Keratinocyte (primary cell): ENCODE measurements around the gene ANKRD16. TPM values are rescaled to one million over a fixed set of nuclear protein-coding genes. Genes with fewer than 3 reads are reported as not detected.

Source experiments
- DNase-seq: peaks from one replicate; pipeline ENCODE4 v3.0.0-alpha.2; 2011; ENCODE audit warnings: low read depth, missing footprints, low spot score
- FAIRE-seq: peaks from 2 replicates; lab custom pipeline; 2011; peaks lifted over from hg19 to GRCh38; lab: Jason Lieb, UNC
- H2AFZ ChIP-seq: 2 replicates; pipeline ENCODE4 v1.6.0; 2012; ENCODE audit warnings: low read length, control low read depth, inconsistent platforms; ENCODE audit not compliant: control insufficient read depth
- H3K27ac ChIP-seq: 2 replicates; pipeline ENCODE4 v1.5.1; 2011; ENCODE audit warnings: low read length; ENCODE audit not compliant: control insufficient read depth, insufficient read depth
- H3K27me3 ChIP-seq: 3 replicates; pipeline ENCODE4 v1.6.0; 2011; ENCODE audit warnings: low read length; ENCODE audit not compliant: control insufficient read depth, insufficient read depth; ENCODE audit errors: extremely low read depth
- H3K36me3 ChIP-seq, 2 experiments: 2 replicates in 1 of 2; 3 replicates in 1 of 2; pipeline ENCODE4 v1.5.1; 2011; ENCODE audit warnings: low read length in 2 of 2, mild to moderate bottlenecking in 1 of 2; ENCODE audit not compliant: control insufficient read depth in 2 of 2, insufficient read depth in 2 of 2; ENCODE audit errors: extremely low read depth in 1 of 2
- H3K4me1 ChIP-seq: 3 replicates; pipeline ENCODE4 v1.5.1; 2011; ENCODE audit warnings: low read length; ENCODE audit not compliant: control insufficient read depth, insufficient read depth; ENCODE audit errors: extremely low read depth
- H3K4me2 ChIP-seq: 3 replicates; pipeline ENCODE4 v1.6.0; 2011; ENCODE audit warnings: low read depth, low read length; ENCODE audit not compliant: control insufficient read depth, insufficient read depth; ENCODE audit errors: extremely low read depth
- H3K4me3 ChIP-seq, 3 experiments: fragments of 200-600 bp in 1 of 3; sonication (generic) in 1 of 3; 2 replicates in 2 of 3; 3 replicates in 1 of 3; pipeline ENCODE4 v1.5.1; 2011 to 2016; ENCODE audit warnings: low read length in 3 of 3, mild to moderate bottlenecking in 3 of 3, control low read depth in 2 of 3, inconsistent platforms in 1 of 3, low read depth in 1 of 3, mixed read lengths in 1 of 3, mixed run types in 1 of 3, moderate library complexity in 1 of 3; ENCODE audit not compliant: control insufficient read depth in 2 of 3, insufficient read depth in 2 of 3; ENCODE audit errors: extremely low read depth in 1 of 3
- H3K79me2 ChIP-seq: 2 replicates; pipeline ENCODE4 v1.6.0; 2012; ENCODE audit warnings: low read length; ENCODE audit not compliant: control insufficient read depth, insufficient read depth
- H3K9ac ChIP-seq: 3 replicates; pipeline ENCODE4 v1.6.0; 2011; ENCODE audit warnings: low read length; ENCODE audit not compliant: control insufficient read depth, insufficient read depth; ENCODE audit errors: extremely low read depth
- H3K9me1 ChIP-seq: 3 replicates; pipeline ENCODE4 v1.6.0; 2011; ENCODE audit warnings: low read length; ENCODE audit not compliant: control insufficient read depth, insufficient read depth; ENCODE audit errors: extremely low read depth
- H3K9me3 ChIP-seq: 2 replicates; pipeline ENCODE4 v1.5.1; 2012; ENCODE audit warnings: low read depth, low read length; ENCODE audit not compliant: control insufficient read depth
- H4K20me1 ChIP-seq: 3 replicates; pipeline ENCODE4 v1.6.0; 2011; ENCODE audit warnings: low read length; ENCODE audit not compliant: control insufficient read depth, insufficient read depth; ENCODE audit errors: extremely low read depth
- EZH2 ChIP-seq: IDR thresholded peaks from one replicate; pipeline ENCODE4 v1.6.1; 2012; ENCODE audit warnings: inconsistent platforms, mild to moderate bottlenecking, low read length, moderate library complexity
- dilution Hi-C: fragments of 300-500 bp; cut with MboI; formaldehyde crosslinking; loops from one replicate; pipeline ENCODE4 v1.7.0; 2020; ENCODE audit warnings: low sequenced_read_pairs; ENCODE audit not compliant: extremely low pct_ligation_motif_present
- polyA plus RNA-seq, 5 experiments: library from polyadenylated mRNA; depleted of rRNA in 3 of 5; stranded (reverse) in 3 of 5; stranded (forward) in 1 of 5; unstranded in 1 of 5; fragments of >200 nt; gene quantifications; 1 replicate in 1 of 5; 2 replicates in 3 of 5; 3 replicates in 1 of 5; pipeline versions ENCODE4 v1.2.1 to v1.2.3, GENCODE V29; 2011 to 2012; ENCODE audit warnings: missing spikeins in 2 of 5, low read depth in 1 of 5, low replicate concordance in 1 of 5
- TF ChIP-seq, protein P1 (sequence below), 3 experiments: IDR thresholded peaks in 1 of 3; conservative IDR thresholded peaks in 1 of 3; optimal IDR thresholded peaks in 1 of 3; 2 replicates in 2 of 3; 3 replicates in 1 of 3; pipeline versions ENCODE3 to v1.5.1; 2011; ENCODE audit warnings: low read length in 3 of 3, mild to moderate bottlenecking in 3 of 3, moderate library complexity in 2 of 3, control low read depth in 1 of 3, inconsistent platforms in 1 of 3; ENCODE audit not compliant: insufficient read depth in 2 of 3; ENCODE audit errors: extremely low read depth in 1 of 3

The ANKRD16 gene
- polyA plus RNA-seq, 1 donor (not counting 4 experiments of a cell fraction or from before 2014, with no cell fraction given) = 6.2 TPM

DNA sequence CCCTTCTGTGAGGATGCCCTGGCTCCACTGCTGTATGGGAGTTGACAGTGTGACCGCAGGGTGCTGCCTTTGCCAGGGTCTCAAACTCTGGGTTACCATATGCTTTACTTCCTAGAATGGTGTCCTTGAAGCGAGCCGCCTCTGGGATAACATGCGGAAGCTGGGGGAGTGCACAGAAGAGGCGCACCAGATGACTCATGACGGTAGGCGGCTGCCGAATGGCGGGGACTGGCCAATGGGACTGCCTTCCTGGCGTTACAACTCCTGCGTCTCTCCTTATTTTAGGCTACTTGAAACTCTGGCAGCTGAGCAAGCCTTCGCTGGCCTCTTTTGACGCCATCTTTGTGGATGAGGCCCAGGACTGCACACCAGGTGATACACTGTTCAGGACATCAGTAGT lies 27.6 kb upstream of the ANKRD16 start:
- Histone ChIP-seq H3K36me3 (peaks cover 61% of the 10 kb centered on the region in 2 experiments), H3K9ac (no peak overlapping the region), H2AFZ (no peak overlapping the region), H3K79me2 (no peaks in the 10 kb centered on the region), H3K4me2 (no peak overlapping the region), H3K9me1 (no peaks in the 10 kb centered on the region), H4K20me1 (no peaks in the 10 kb centered on the region), H3K27ac (no peak overlapping the region), H3K4me1 (peaks cover 7% of the 10 kb centered on the region), H3K9me3 (no peaks in the 10 kb centered on the region), H3K4me3 (no peak overlapping the region), H3K27me3 (no peaks in the 10 kb centered on the region)
- TF ChIP-seq, protein P1, sequence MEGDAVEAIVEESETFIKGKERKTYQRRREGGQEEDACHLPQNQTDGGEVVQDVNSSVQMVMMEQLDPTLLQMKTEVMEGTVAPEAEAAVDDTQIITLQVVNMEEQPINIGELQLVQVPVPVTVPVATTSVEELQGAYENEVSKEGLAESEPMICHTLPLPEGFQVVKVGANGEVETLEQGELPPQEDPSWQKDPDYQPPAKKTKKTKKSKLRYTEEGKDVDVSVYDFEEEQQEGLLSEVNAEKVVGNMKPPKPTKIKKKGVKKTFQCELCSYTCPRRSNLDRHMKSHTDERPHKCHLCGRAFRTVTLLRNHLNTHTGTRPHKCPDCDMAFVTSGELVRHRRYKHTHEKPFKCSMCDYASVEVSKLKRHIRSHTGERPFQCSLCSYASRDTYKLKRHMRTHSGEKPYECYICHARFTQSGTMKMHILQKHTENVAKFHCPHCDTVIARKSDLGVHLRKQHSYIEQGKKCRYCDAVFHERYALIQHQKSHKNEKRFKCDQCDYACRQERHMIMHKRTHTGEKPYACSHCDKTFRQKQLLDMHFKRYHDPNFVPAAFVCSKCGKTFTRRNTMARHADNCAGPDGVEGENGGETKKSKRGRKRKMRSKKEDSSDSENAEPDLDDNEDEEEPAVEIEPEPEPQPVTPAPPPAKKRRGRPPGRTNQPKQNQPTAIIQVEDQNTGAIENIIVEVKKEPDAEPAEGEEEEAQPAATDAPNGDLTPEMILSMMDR (optimal IDR thresholded peaks at IDR 0.05 in 1 of 3, IDR thresholded peaks at IDR 0.05 in 1 of 3, conservative IDR thresholded peaks at IDR 0.05 in 1 of 3; ENCODE audit: extremely low read depth in 1 of 3, insufficient read depth in 2 of 3, low read length in 3 of 3) = no peak
- FAIRE-seq = no peak
- dilution Hi-C loops = no loop called here
- DNase-seq = no peak

DNA sequence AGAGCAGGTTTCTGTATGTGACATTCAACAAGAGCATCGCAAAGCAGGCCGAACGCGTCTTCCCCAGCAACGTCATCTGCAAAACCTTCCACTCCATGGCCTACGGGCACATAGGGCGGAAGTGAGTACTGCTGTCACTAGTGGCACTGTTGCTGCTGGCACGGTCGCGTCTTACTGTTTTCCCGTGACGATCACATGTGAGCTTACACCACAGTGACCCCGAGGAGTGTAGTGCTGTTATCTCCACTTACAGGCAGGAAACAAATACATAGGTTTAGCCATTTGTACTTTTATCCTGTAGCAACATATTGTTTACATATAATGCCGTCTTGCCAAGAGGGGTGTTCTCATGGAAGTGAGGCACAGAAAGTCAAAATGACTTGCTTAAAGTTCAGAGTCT lies 25.8 kb upstream of the ANKRD16 start:
- H2AFZ ChIP-seq = no peak overlapping the region
- H4K20me1 ChIP-seq = no peaks in the 10 kb centered on the region
- no peak overlapping the region for H3K9ac ChIP-seq
- peaks cover 7% of the 10 kb centered on the region for H3K4me1 ChIP-seq
- peaks cover 61 to 64% of the 10 kb centered on the region in 2 experiments for H3K36me3 ChIP-seq
- no peaks in the 10 kb centered on the region for H3K79me2 ChIP-seq
- no peaks in the 10 kb centered on the region for H3K27me3 ChIP-seq
- H3K27ac ChIP-seq = no peak overlapping the region
- H3K9me3 ChIP-seq = no peaks in the 10 kb centered on the region
- no peak overlapping the region for H3K4me3 ChIP-seq
- no peak overlapping the region for H3K4me2 ChIP-seq
- dilution Hi-C loops = no loop called here
- no peak for FAIRE-seq
- no peak for TF ChIP-seq EZH2
- TF ChIP-seq, protein P1 (optimal IDR thresholded peaks at IDR 0.05 in 1 of 3, IDR thresholded peaks at IDR 0.05 in 1 of 3, conservative IDR thresholded peaks at IDR 0.05 in 1 of 3; ENCODE audit: extremely low read depth in 1 of 3, insufficient read depth in 2 of 3, low read length in 3 of 3) = no peak
- no peaks in the 10 kb centered on the region for H3K9me1 ChIP-seq
- no peak for DNase-seq
